SK-N-SH treated with all-trans-retinoic acid at 6 μM for 48 hours (cell line): Measurements from ENCODE around the gene NGLY1.

Experiments used
- ATAC-seq: fragments of 200-7000 bp; cut with Tn5 transposase; 3 replicates; pipeline ENCODE4 v1.9.1; 2020; ENCODE audit warnings: mild to moderate bottlenecking, moderate library complexity
- ARNTL ChIP-seq: fragments of 450-650 bp; formaldehyde crosslinking; IDR thresholded peaks from 2 replicates; pipeline ENCODE4 v1.5.0; 2020; ENCODE audit warnings: low read depth, mild to moderate bottlenecking, moderate library complexity, borderline replicate concordance
- BACH2 ChIP-seq: fragments of 250-450 bp; sonication (Bioruptor Pico); IDR thresholded peaks from 2 replicates; pipeline ENCODE4 v1.9.0; 2021; ENCODE audit warnings: mild to moderate bottlenecking, borderline replicate concordance
- CREB5 ChIP-seq: fragments of 250-450 bp; sonication (Bioruptor Pico); IDR thresholded peaks from 2 replicates; pipeline ENCODE4 v1.5.1; 2020; ENCODE audit warnings: low read depth, mild to moderate bottlenecking, moderate library complexity
- CSDC2 ChIP-seq: fragments of 250-450 bp; sonication (Bioruptor Pico); IDR thresholded peaks from 2 replicates; pipeline ENCODE4 v1.5.0; 2020; ENCODE audit warnings: mild to moderate bottlenecking, moderate library complexity
- ESRRG ChIP-seq: fragments of 250-450 bp; sonication (Bioruptor Pico); IDR thresholded peaks from 2 replicates; pipeline ENCODE4 v1.6.1; 2021; ENCODE audit warnings: mild to moderate bottlenecking
- GLIS3 ChIP-seq: fragments of 250-450 bp; sonication (Bioruptor Pico); IDR thresholded peaks from 2 replicates; pipeline ENCODE4 v1.5.0; 2020; ENCODE audit warnings: mild to moderate bottlenecking, moderate library complexity
- ISL1 ChIP-seq: fragments of 250-450 bp; sonication (Bioruptor Pico); IDR thresholded peaks from 2 replicates; pipeline ENCODE4 v2.1.2; 2022; ENCODE audit warnings: mild to moderate bottlenecking, moderate library complexity
- OSR1 ChIP-seq: fragments of 250-450 bp; sonication (Bioruptor Pico); IDR thresholded peaks from 2 replicates; pipeline ENCODE4 v1.8.0; 2022; ENCODE audit warnings: moderate library complexity, mild to moderate bottlenecking, inconsistent platforms
- PATZ1 ChIP-seq: fragments of 250-450 bp; sonication (Bioruptor Pico); IDR thresholded peaks from 2 replicates; pipeline ENCODE4 v1.8.0; 2020; ENCODE audit warnings: mild to moderate bottlenecking, moderate library complexity, borderline replicate concordance
- PPARA ChIP-seq: fragments of 250-450 bp; sonication (Bioruptor Pico); IDR thresholded peaks from 2 replicates; pipeline ENCODE4 v1.5.0; 2020; ENCODE audit warnings: mild to moderate bottlenecking, borderline replicate concordance
- RARB ChIP-seq: fragments of 250-450 bp; sonication (Bioruptor Pico); IDR thresholded peaks from 2 replicates; pipeline ENCODE4 v1.8.0; 2021; ENCODE audit warnings: mild to moderate bottlenecking, moderate library complexity
- SNAI2 ChIP-seq: fragments of 250-450 bp; sonication (Bioruptor Pico); IDR thresholded peaks from 2 replicates; pipeline ENCODE4 v1.5.0; 2020; ENCODE audit warnings: mild to moderate bottlenecking, moderate library complexity
- TCF4 ChIP-seq: fragments of 250-450 bp; sonication (Bioruptor Pico); IDR thresholded peaks from 2 replicates; pipeline ENCODE4 v1.8.0; 2021; ENCODE audit warnings: mild to moderate bottlenecking, moderate library complexity, borderline replicate concordance
- TOX ChIP-seq: fragments of 250-450 bp; sonication (Bioruptor Pico); IDR thresholded peaks from 2 replicates; pipeline ENCODE4 v1.8.0; 2021; ENCODE audit warnings: mild to moderate bottlenecking, moderate library complexity, borderline replicate concordance
- ZC3H10 ChIP-seq: fragments of 250-450 bp; sonication (Bioruptor Pico); IDR thresholded peaks from 2 replicates; pipeline ENCODE4 v1.5.1; 2021; ENCODE audit warnings: mild to moderate bottlenecking, moderate library complexity
- ZFP3 ChIP-seq: fragments of 250-450 bp; sonication (Bioruptor Pico); IDR thresholded peaks from 2 replicates; pipeline ENCODE4 v1.5.0; 2020; ENCODE audit warnings: mild to moderate bottlenecking, moderate library complexity
- ZFP30 ChIP-seq: fragments of 450-650 bp; formaldehyde crosslinking; IDR thresholded peaks from 2 replicates; pipeline ENCODE4 v1.5.0; 2022; ENCODE audit warnings: mild to moderate bottlenecking, moderate library complexity
- ZNF565 ChIP-seq: fragments of 450-650 bp; formaldehyde crosslinking; conservative IDR thresholded peaks from 2 replicates; pipeline ENCODE4 v1.5.0; 2020; ENCODE audit warnings: low read depth, mild to moderate bottlenecking, moderate library complexity
- ZNF70 ChIP-seq: fragments of 450-650 bp; formaldehyde crosslinking; IDR thresholded peaks from 2 replicates; pipeline ENCODE4 v1.5.0; 2020; ENCODE audit warnings: mild to moderate bottlenecking, moderate library complexity
- ZNF8 ChIP-seq: fragments of 450-650 bp; formaldehyde crosslinking; IDR thresholded peaks from 2 replicates; pipeline ENCODE4 v1.5.0; 2020; ENCODE audit warnings: mild to moderate bottlenecking, moderate library complexity
- TF ChIP-seq, protein P1 (sequence below): fragments of 250-450 bp; sonication (Bioruptor Pico); IDR thresholded peaks from 2 replicates; pipeline ENCODE4 v1.5.1; 2021; ENCODE audit warnings: mild to moderate bottlenecking, moderate library complexity
- TF ChIP-seq, protein P2 (sequence below): fragments of 250-450 bp; sonication (Bioruptor Pico); IDR thresholded peaks from 2 replicates; pipeline ENCODE4 v1.8.0; 2021; ENCODE audit warnings: low read depth, mild to moderate bottlenecking, moderate library complexity, borderline replicate concordance

The NGLY1 gene

GRCh38 chr3:25725810-25726209 lies 57.4 kb downstream of the NGLY1 start:
- no peak for TF ChIP-seq CSDC2 (CRISPR knock-in tag)
- no peak for TF ChIP-seq ARNTL (CRISPR knock-in tag)
- no peak for TF ChIP-seq PPARA (CRISPR knock-in tag)
- no peak for TF ChIP-seq CREB5 (CRISPR knock-in tag)
- TF ChIP-seq ZC3H10 (CRISPR knock-in tag): no peak
- no peak for TF ChIP-seq SNAI2 (CRISPR knock-in tag)
- no peak for TF ChIP-seq ESRRG (CRISPR knock-in tag)
- TF ChIP-seq OSR1 (CRISPR knock-in tag): no peak
- no peak for TF ChIP-seq PATZ1 (CRISPR knock-in tag)
- no peak for TF ChIP-seq TCF4
- TF ChIP-seq, protein P1, sequence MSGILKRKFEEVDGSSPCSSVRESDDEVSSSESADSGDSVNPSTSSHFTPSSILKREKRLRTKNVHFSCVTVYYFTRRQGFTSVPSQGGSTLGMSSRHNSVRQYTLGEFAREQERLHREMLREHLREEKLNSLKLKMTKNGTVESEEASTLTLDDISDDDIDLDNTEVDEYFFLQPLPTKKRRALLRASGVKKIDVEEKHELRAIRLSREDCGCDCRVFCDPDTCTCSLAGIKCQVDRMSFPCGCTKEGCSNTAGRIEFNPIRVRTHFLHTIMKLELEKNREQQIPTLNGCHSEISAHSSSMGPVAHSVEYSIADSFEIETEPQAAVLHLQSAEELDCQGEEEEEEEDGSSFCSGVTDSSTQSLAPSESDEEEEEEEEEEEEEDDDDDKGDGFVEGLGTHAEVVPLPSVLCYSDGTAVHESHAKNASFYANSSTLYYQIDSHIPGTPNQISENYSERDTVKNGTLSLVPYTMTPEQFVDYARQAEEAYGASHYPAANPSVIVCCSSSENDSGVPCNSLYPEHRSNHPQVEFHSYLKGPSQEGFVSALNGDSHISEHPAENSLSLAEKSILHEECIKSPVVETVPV (CRISPR knock-in tag): no peak
- TF ChIP-seq ISL1: no peak
- no peak for ATAC-seq

DNA sequence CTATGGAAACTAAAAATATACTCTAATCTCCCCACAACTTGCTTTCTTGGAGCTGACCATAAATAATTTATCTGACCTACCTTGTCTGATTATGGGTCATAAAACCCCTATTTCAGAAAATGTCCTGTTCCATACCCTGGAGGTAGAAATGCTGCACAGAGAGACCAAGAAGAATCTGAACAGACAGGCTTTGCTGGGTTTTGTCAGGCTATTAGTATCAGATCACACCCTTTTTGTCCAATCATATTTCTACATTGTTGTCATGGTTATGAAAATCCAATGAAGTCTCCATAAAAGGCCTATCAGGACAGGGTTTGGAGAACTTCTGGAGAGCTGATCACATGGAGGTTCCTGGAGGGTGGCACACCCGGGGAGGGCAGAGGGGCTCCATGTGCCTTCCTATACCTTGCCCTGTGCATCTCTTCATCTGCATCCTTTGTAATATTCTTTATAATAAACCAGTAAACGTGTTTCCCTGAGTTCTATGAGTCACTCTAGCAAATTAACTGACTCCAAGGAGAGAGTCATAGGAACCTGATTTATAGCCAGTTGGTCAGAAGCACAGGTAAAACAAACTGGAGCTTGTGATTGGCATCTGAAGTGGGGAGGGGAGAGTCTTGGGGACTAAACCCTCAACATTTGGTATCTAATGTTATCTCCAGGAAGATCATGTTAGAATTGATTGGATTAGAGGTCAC lies 58.1 kb downstream of the NGLY1 start:
- TF ChIP-seq ZNF565: no peak
- no peak for TF ChIP-seq TOX (CRISPR knock-in tag)
- no peak for TF ChIP-seq OSR1 (CRISPR knock-in tag)
- no peak for TF ChIP-seq BACH2
- TF ChIP-seq TCF4: no peak
- no peak for TF ChIP-seq PATZ1 (CRISPR knock-in tag)
- TF ChIP-seq RARB (CRISPR knock-in tag): no peak
- TF ChIP-seq CSDC2 (CRISPR knock-in tag): no peak
- TF ChIP-seq ARNTL (CRISPR knock-in tag): no peak
- TF ChIP-seq PPARA (CRISPR knock-in tag): no peak
- TF ChIP-seq ZFP3 (CRISPR knock-in tag): no peak
- TF ChIP-seq, all 23 proteins: peak for 0
- no peak for ATAC-seq

- TF ChIP-seq ZNF565: no peak
- no peak for TF ChIP-seq ZFP30 (CRISPR knock-in tag)
- no peak for TF ChIP-seq ZNF70 (CRISPR knock-in tag)
- no peak for TF ChIP-seq OSR1 (CRISPR knock-in tag)
- ATAC-seq: no peak
Observed at GRCh38 chr3:25723802-25724201, 59.4 kb downstream of the NGLY1 start.

- TF ChIP-seq PATZ1 (CRISPR knock-in tag): no peak
- TF ChIP-seq CSDC2 (CRISPR knock-in tag): no peak
- TF ChIP-seq ZNF8 (CRISPR knock-in tag): no peak
- TF ChIP-seq ZFP3 (CRISPR knock-in tag): no peak
- TF ChIP-seq, protein P1 (CRISPR knock-in tag): no peak
- no peak for TF ChIP-seq ZFP30 (CRISPR knock-in tag)
- TF ChIP-seq, protein P2, sequence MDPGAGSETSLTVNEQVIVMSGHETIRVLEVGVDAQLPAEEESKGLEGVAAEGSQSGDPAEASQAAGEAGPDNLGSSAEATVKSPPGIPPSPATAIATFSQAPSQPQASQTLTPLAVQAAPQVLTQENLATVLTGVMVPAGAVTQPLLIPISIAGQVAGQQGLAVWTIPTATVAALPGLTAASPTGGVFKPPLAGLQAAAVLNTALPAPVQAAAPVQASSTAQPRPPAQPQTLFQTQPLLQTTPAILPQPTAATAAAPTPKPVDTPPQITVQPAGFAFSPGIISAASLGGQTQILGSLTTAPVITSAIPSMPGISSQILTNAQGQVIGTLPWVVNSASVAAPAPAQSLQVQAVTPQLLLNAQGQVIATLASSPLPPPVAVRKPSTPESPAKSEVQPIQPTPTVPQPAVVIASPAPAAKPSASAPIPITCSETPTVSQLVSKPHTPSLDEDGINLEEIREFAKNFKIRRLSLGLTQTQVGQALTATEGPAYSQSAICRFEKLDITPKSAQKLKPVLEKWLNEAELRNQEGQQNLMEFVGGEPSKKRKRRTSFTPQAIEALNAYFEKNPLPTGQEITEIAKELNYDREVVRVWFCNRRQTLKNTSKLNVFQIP (CRISPR knock-in tag): no peak
- TF ChIP-seq ZNF70 (CRISPR knock-in tag): no peak
- TF ChIP-seq GLIS3 (CRISPR knock-in tag): no peak
- ATAC-seq: no peak
Observed at GRCh38 chr3:25719321-25719720, 63.9 kb downstream of the NGLY1 start.
